ENCODE results near the gene ALLC.

GRCh38 chr2:3696545-3696944, 38.5 kb downstream of the ALLC start:
- TF ChIP-seq POLR2A (IDR thresholded peaks at IDR 0.05) (no peak), CTCF (IDR thresholded peaks at IDR 0.05) (no peak)
